ENCODE data around the gene PRSS12.

DNA sequence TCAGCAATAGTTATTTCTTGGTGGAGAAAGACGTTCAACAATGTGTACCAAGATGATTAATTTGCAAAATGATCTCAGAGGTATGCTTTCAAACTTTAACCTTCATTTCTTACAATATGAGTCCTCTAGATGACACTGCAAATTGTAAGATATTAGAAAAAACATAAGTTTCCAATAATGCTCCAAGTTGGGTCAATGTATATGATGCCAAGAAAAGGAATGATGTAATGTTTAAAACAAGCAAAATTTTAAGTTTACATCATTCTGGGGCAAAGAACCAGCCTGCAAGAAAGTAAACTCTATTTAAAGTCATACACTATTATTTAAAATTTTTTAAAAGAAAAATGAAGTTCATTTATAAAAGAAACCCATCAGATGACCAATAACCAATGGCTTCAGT is 56.1 kb downstream of the PRSS12 start:
- no peak for TF ChIP-seq FOXP2 (optimal IDR thresholded peaks at IDR 0.05; ENCODE audit: borderline replicate concordance, extremely low read depth, extremely low read length, insufficient read depth)
- no peak for TF ChIP-seq POLR2AphosphoS5 (IDR thresholded peaks at IDR 0.05; ENCODE audit: low read depth, low read length)
- TF ChIP-seq REST (IDR thresholded peaks at IDR 0.05; ENCODE audit: insufficient read depth in 1 of 2, low read depth in 2 of 2, low read length in 2 of 2): no peak
